Retinal pigment epithelial cell (primary cell): Measurements from ENCODE around the gene CFB.

ENCODE experiments used
- DNase-seq: peaks from one replicate; pipeline ENCODE4 v3.0.0-alpha.2; 2010; ENCODE audit warnings: low read depth
- H3K4me3 ChIP-seq: 2 replicates; pipeline ENCODE4 v1.5.1; 2011; ENCODE audit warnings: mild to moderate bottlenecking, low read length, control low read depth, moderate library complexity
- CTCF ChIP-seq: conservative IDR thresholded peaks from 2 replicates; pipeline ENCODE4 v1.5.1; 2011; ENCODE audit warnings: low read depth, low read length, control low read depth, inconsistent platforms

Gene CFB

GRCh38 chr6:31967926-31968320 is 22.0 kb downstream of the CFB start:
- H3K4me3 ChIP-seq = no peak overlapping the region
- no peak for DNase-seq
- no peak for TF ChIP-seq CTCF

- TF ChIP-seq CTCF = no peak
- no peak overlapping the region for H3K4me3 ChIP-seq
- DNase-seq = no peak
Observed at GRCh38 chr6:31968326-31968725, 22.4 kb downstream of the CFB start.

GRCh38 chr6:31968791-31969711 is 23.2 kb downstream of the CFB start:
- no peak for TF ChIP-seq CTCF
- no peak overlapping the region for H3K4me3 ChIP-seq
- no peak for DNase-seq

GRCh38 chr6:31969712-31970603 is 24.1 kb downstream of the CFB start:
- no peak for TF ChIP-seq CTCF
- DNase-seq = no peak
- H3K4me3 ChIP-seq = peak overlapping the region; percentile 91

- peak overlapping the region; percentile 91 for H3K4me3 ChIP-seq
- no peak for DNase-seq
- TF ChIP-seq CTCF = no peak
Observed at GRCh38 chr6:31970604-31971271, 24.8 kb downstream of the CFB start.

GRCh38 chr6:31971279-31971992 is 25.5 kb downstream of the CFB start:
- H3K4me3 ChIP-seq = peak overlapping the region; percentile 91
- no peak for TF ChIP-seq CTCF

More at GRCh38 chr6:31971279-31971992, 25.5 kb downstream of the CFB start:
- no peak for DNase-seq
